ENCODE results near the gene GLB1L. TPM values are rescaled to one million over a fixed set of nuclear protein-coding genes. Genes with fewer than 3 reads are reported as not detected.

The GLB1L gene
- polyA plus RNA-seq, 1 of the 3 experiments (the other 2 are of a cell fraction) = 11.7 TPM

GRCh38 chr2:219228041-219228910 is 17.0 kb downstream of the GLB1L start:
- peak overlapping the region; percentile 75; the same call in 1 of the 2 replicates for H2AFZ ChIP-seq (ENCODE audit: low read depth)
- POLR2A ChIA-PET = interaction anchor here (0.7 to 2.7 kb wide), 4 partner anchors 10 to 51 kb away, joined by 3 to 23 read pairs (median 14); partner anchors contain the start of genes ABCB6, CNPPD1, GLB1L and STK16

GRCh38 chr2:219225350-219225749 is 19.9 kb downstream of the GLB1L start:
- Histone ChIP-seq H3K79me2 (ENCODE audit: insufficient read depth) (peaks cover 20% of the 10 kb centered on the region), H3K9me2 (no peaks in the 10 kb centered on the region), H4K20me1 (ENCODE audit: insufficient read depth) (no peaks in the 10 kb centered on the region), H2AFZ (ENCODE audit: low read depth) (no peak overlapping the region), H3K4me1 (ENCODE audit: control insufficient read depth in 1 of 2, insufficient read depth in 2 of 2, low read depth in 1 of 2, low read length in 1 of 2) (peaks cover 0 to 13% of the 10 kb centered on the region in 2 experiments; a peak in 1 of 4 replicates), H3K4me3 (ENCODE audit: low read depth in 2 of 2, low read length in 1 of 2) (no peak overlapping the region), H3K27ac (ENCODE audit: low read depth in 2 of 2, low read length in 1 of 2) (no peak overlapping the region), H3K9me3 (no peaks in the 10 kb centered on the region), H3K4me2 (no peak overlapping the region), H3K9ac (no peak overlapping the region), H3K27me3 (ENCODE audit: insufficient read depth) (no peaks in the 10 kb centered on the region), H3K36me3 (replicated peaks in 1 of 2; ENCODE audit: control insufficient read depth in 1 of 2, insufficient read depth in 2 of 2, low read length in 1 of 2) (peaks cover 8 to 41% of the 10 kb centered on the region in 2 experiments), H3F3A (replicated peaks; ENCODE audit: insufficient read depth) (peaks cover 6% of the 10 kb centered on the region)
- 100% methylated on average over 3 of the region's 3 CpGs for WGBS (ENCODE audit: low lambda C conversion rate)
- no peak for DNase-seq
- POLR2A ChIA-PET = no interaction called here
- CTCF ChIA-PET = interaction anchor here (0.6 to 2.1 kb wide), 3 partner anchors 27 to 73 kb away, joined by 3 to 7 read pairs (median 7); no protein-coding TSS in a partner anchor
- TF ChIP-seq PBX3 (IDR thresholded peaks at IDR 0.05) (no peak), ZBTB33 (IDR thresholded peaks at IDR 0.05; ENCODE audit: borderline replicate concordance, low read depth) (no peak), RFX5 (IDR thresholded peaks at IDR 0.05; ENCODE audit: low read length) (no peak), TAF1 (IDR thresholded peaks at IDR 0.05; ENCODE audit: borderline replicate concordance, low read depth, low read length) (no peak), SMC3 (IDR thresholded peaks at IDR 0.05; ENCODE audit: low read depth, low read length) (no peak), EZH2phosphoT487 (IDR thresholded peaks at IDR 0.05; ENCODE audit: borderline replicate concordance, low read depth) (no peak), USF1 (IDR thresholded peaks at IDR 0.05; ENCODE audit: borderline replicate concordance, low read depth) (no peak), FOXM1 (IDR thresholded peaks at IDR 0.05; ENCODE audit: low read depth) (no peak), NRF1 (IDR thresholded peaks at IDR 0.05; ENCODE audit: low read depth, low read length) (no peak), TCF12 (IDR thresholded peaks at IDR 0.05) (no peak)

More at GRCh38 chr2:219228041-219228910, 17.0 kb downstream of the GLB1L start:
- no peak for DNase-seq
- WGBS (ENCODE audit: low lambda C conversion rate) = 50% methylated on average over 6 of the region's 7 CpGs
- Histone ChIP-seq H3K4me3 (ENCODE audit: low read depth in 2 of 2, low read length in 1 of 2) (peak overlapping the region; percentile 82 to 87), H3F3A (replicated peaks; ENCODE audit: insufficient read depth) (peaks cover 11% of the 10 kb centered on the region), H3K36me3 (replicated peaks in 1 of 2; ENCODE audit: control insufficient read depth in 1 of 2, insufficient read depth in 2 of 2, low read length in 1 of 2) (peaks cover 10 to 39% of the 10 kb centered on the region in 2 experiments), H3K27me3 (ENCODE audit: insufficient read depth) (no peaks in the 10 kb centered on the region), H3K9ac (peak overlapping the region; percentile 78), H3K27ac (ENCODE audit: low read depth in 2 of 2, low read length in 1 of 2) (peak overlapping the region in 1 of 2 experiments; percentile 75; a peak in 2 of 4 replicates), H4K20me1 (ENCODE audit: insufficient read depth) (no peaks in the 10 kb centered on the region), H3K9me3 (no peaks in the 10 kb centered on the region), H3K4me1 (ENCODE audit: control insufficient read depth in 1 of 2, insufficient read depth in 2 of 2, low read depth in 1 of 2, low read length in 1 of 2) (peaks cover 3 to 16% of the 10 kb centered on the region in 2 experiments; a peak in 1 of 4 replicates), H3K9me2 (no peaks in the 10 kb centered on the region), H3K4me2 (peak overlapping the region; percentile 98), H3K79me2 (ENCODE audit: insufficient read depth) (peaks cover 27% of the 10 kb centered on the region)
- CTCF ChIA-PET = interaction anchor here (0.8 to 5.1 kb wide), 6 partner anchors 9 to 198 kb away, joined by 3 to 40 read pairs (median 6); partner anchors contain the start of gene ABCB6
- TF ChIP-seq EZH2phosphoT487 (IDR thresholded peaks at IDR 0.05; ENCODE audit: borderline replicate concordance, low read depth) (no peak), GATA2 (CRISPR knock-in tag; IDR thresholded peaks at IDR 0.05) (no peak), TCF12 (IDR thresholded peaks at IDR 0.05) (no peak), REST (IDR thresholded peaks at IDR 0.05; ENCODE audit: low read depth, low read length) (no peak), POLR2AphosphoS5 (IDR thresholded peaks at IDR 0.05; ENCODE audit: low read depth, low read length) (no peak), RXRA (IDR thresholded peaks at IDR 0.05; ENCODE audit: borderline replicate concordance, low read depth) (no peak), ELF1 (IDR thresholded peaks at IDR 0.05) (no peak)
